Mucosa of descending colon (tissue), 3 donors: ENCODE measurements around the gene CFAP74. TPM values are rescaled to one million over a fixed set of nuclear protein-coding genes. Genes with fewer than 3 reads are reported as not detected.

Experiments used
- ATAC-seq: fragments of 200-7000 bp; cut with Tn5 transposase; one replicate; pipeline ENCODE4 v1.9.1; 2020; ENCODE audit warnings: mild to moderate bottlenecking, moderate library complexity
- DNase-seq, 3 donors: peaks; one replicate each; pipeline ENCODE4 v3.0.0-alpha.2; 2020
- H3K36me3 ChIP-seq: fragments of 200-600 bp; one replicate; pipeline ENCODE4 v1.8.0; 2021; ENCODE audit warnings: low read depth, mild to moderate bottlenecking
- H3K4me1 ChIP-seq: fragments of 200-600 bp; one replicate; pipeline ENCODE4 v1.8.0; 2021; ENCODE audit warnings: low read depth, mild to moderate bottlenecking
- H3K4me3 ChIP-seq: fragments of 200-600 bp; one replicate; pipeline ENCODE4 v1.8.0; 2021; ENCODE audit warnings: mild to moderate bottlenecking
- H3K9me3 ChIP-seq: fragments of 200-600 bp; one replicate; pipeline ENCODE4 v1.8.0; 2021; ENCODE audit warnings: mild to moderate bottlenecking
- CTCF ChIP-seq: fragments of 200-600 bp; IDR thresholded peaks from one replicate; pipeline ENCODE4 v1.8.0; 2022; ENCODE audit warnings: antibody characterized with exemption, mild to moderate bottlenecking
- intact Hi-C, 2 donors: fragments of 100-400 bp; cut with DNase I in 1 of 2; cut with micrococcal nuclease in 1 of 2; formaldehyde crosslinking; loops; one replicate each; pipeline versions ENCODE4 v1.11.0 to v1.11.1; 2022; cut with DNase I, micrococcal nuclease
- total RNA-seq, 3 donors: library from RNA; stranded (reverse); fragmentation: NEBNext Ultra II Directional in 2 of 3; extraction: Animal tissue kit (Norgen Biotek cat#: 25700) in 2 of 3; gene quantifications; one replicate each; pipeline versions ENCODE4 v1.2.1 to v1.2.4, GENCODE V29; 2021 to 2023
- donor health status: DM: no; HTN: no; CAD: no; lungs with moderate emphysema.
- donor health status: DM: no; HTN: no; CAD: no.
- donor health status: DM: no; HTN: yes; CAD: no.

CFAP74 gene
- total RNA-seq, 3 donors from 2014 or later = 0.06 to 0.13 TPM; not detected in 1

GRCh38 chr1:2037314-2037979, 33.9 kb upstream of the CFAP74 start:
- no peak for DNase-seq
- Histone ChIP-seq H3K4me1 (no peaks in the 10 kb centered on the region), H3K4me3 (no peak overlapping the region), H3K36me3 (no peaks in the 10 kb centered on the region), H3K9me3 (no peaks in the 10 kb centered on the region)
- TF ChIP-seq CTCF = no peak
- ATAC-seq = no peak
- intact Hi-C loops = no loop called here

GRCh38 chr1:2036287-2036686, 32.7 kb upstream of the CFAP74 start:
- Histone ChIP-seq H3K9me3 (no peaks in the 10 kb centered on the region), H3K4me3 (no peak overlapping the region), H3K4me1 (no peaks in the 10 kb centered on the region), H3K36me3 (no peaks in the 10 kb centered on the region)
- ATAC-seq (no peak), DNase-seq (no peak)
- no peak for TF ChIP-seq CTCF
- intact Hi-C loops = no loop called here

- no peaks in the 10 kb centered on the region for H3K36me3 ChIP-seq
- intact Hi-C loops = no loop called here
- TF ChIP-seq CTCF = no peak
- DNase-seq (no peak), ATAC-seq (no peak)
- no peaks in the 10 kb centered on the region for H3K9me3 ChIP-seq
- H3K4me1 ChIP-seq = no peaks in the 10 kb centered on the region
- no peak overlapping the region for H3K4me3 ChIP-seq
Measured at GRCh38 chr1:2033165-2033564, 29.6 kb upstream of the CFAP74 start.

GRCh38 chr1:2032737-2033136, 29.2 kb upstream of the CFAP74 start:
- no peak for TF ChIP-seq CTCF
- intact Hi-C loops = no loop called here
- Histone ChIP-seq H3K9me3 (no peaks in the 10 kb centered on the region), H3K4me1 (no peaks in the 10 kb centered on the region), H3K36me3 (no peaks in the 10 kb centered on the region), H3K4me3 (no peak overlapping the region)
- ATAC-seq (no peak), DNase-seq (no peak)

GRCh38 chr1:2031546-2032540, 28.3 kb upstream of the CFAP74 start:
- no peak overlapping the region for H3K4me3 ChIP-seq
- no peak for DNase-seq
- no peaks in the 10 kb centered on the region for H3K9me3 ChIP-seq
- H3K36me3 ChIP-seq = no peaks in the 10 kb centered on the region
- intact Hi-C loops = no loop called here
- ATAC-seq = no peak
- no peak for TF ChIP-seq CTCF
- no peaks in the 10 kb centered on the region for H3K4me1 ChIP-seq
